Neural progenitor cell (in vitro differentiated cells): ENCODE results near the gene CAB39L. TPM values are rescaled to one million over a fixed set of nuclear protein-coding genes. Genes with fewer than 3 reads are reported as not detected.

ENCODE experiments used
- DNase-seq: peaks from one replicate; pipeline ENCODE4 v3.0.0-alpha.2; 2016; ENCODE audit warnings: low spot score
- H2AFZ ChIP-seq: fragments of 200-600 bp; sonication (generic); replicated peaks from 2 replicates; pipeline ENCODE4 v1.6.1; 2016; ENCODE audit warnings: antibody characterized with exemption
- H3F3A ChIP-seq: fragments of 200-600 bp; sonication (generic); 2 replicates; pipeline ENCODE4 v1.6.1; 2016; ENCODE audit warnings: antibody characterized with exemption, low read depth
- H3K27ac ChIP-seq: fragments of 200-600 bp; sonication (generic); 2 replicates; pipeline ENCODE4 v1.5.1; 2016; ENCODE audit warnings: mild to moderate bottlenecking
- H3K27me3 ChIP-seq: fragments of 200-600 bp; sonication (generic); 2 replicates; pipeline ENCODE4 v1.6.1; 2016; ENCODE audit warnings: mild to moderate bottlenecking, moderate library complexity
- H3K36me3 ChIP-seq: fragments of 200-600 bp; sonication (generic); 2 replicates; pipeline ENCODE4 v1.5.1; 2016
- H3K4me1 ChIP-seq: fragments of 200-600 bp; sonication (generic); 2 replicates; pipeline ENCODE4 v1.6.1; 2016; ENCODE audit warnings: mixed run types
- H3K4me2 ChIP-seq: fragments of 200-600 bp; sonication (generic); 2 replicates; pipeline ENCODE4 v1.6.1; 2016
- H3K4me3 ChIP-seq: fragments of 200-600 bp; sonication (generic); 2 replicates; pipeline ENCODE4 v1.5.1; 2016
- H3K79me2 ChIP-seq: fragments of 200-600 bp; sonication (generic); 2 replicates; pipeline ENCODE4 v1.6.1; 2016; ENCODE audit warnings: low read depth
- H3K9ac ChIP-seq: fragments of 200-600 bp; sonication (generic); 2 replicates; pipeline ENCODE4 v1.6.1; 2016
- H3K9me3 ChIP-seq: fragments of 200-600 bp; sonication (generic); 2 replicates; pipeline ENCODE4 v1.5.1; 2016; ENCODE audit warnings: low read depth
- H4K20me1 ChIP-seq: fragments of 200-600 bp; sonication (generic); 2 replicates; pipeline ENCODE4 v1.6.1; 2016; ENCODE audit warnings: low read depth
- H3K27ac Mint-ChIP-seq: 3 replicates; pipeline ENCODE4 v1.8.0; 2021; ENCODE audit warnings: mixed read lengths
- H3K27me3 Mint-ChIP-seq: 2 replicates; pipeline ENCODE4 v1.8.0; 2022; ENCODE audit warnings: low read depth, mild to moderate bottlenecking, inconsistent platforms, moderate library complexity, mixed read lengths; ENCODE audit not compliant: insufficient read depth
- H3K36me3 Mint-ChIP-seq: 3 replicates; pipeline ENCODE4 v1.8.0; 2021; ENCODE audit warnings: mixed read lengths
- H3K4me1 Mint-ChIP-seq: 3 replicates; pipeline ENCODE4 v1.8.0; 2021; ENCODE audit warnings: mixed read lengths
- H3K4me3 Mint-ChIP-seq: 3 replicates; pipeline ENCODE4 v1.8.0; 2021; ENCODE audit warnings: mild to moderate bottlenecking, moderate library complexity, mixed read lengths
- H3K9me3 Mint-ChIP-seq: 3 replicates; pipeline ENCODE4 v1.8.0; 2020; ENCODE audit warnings: mixed read lengths
- EZH2 ChIP-seq: fragments of 200-600 bp; sonication (generic); IDR thresholded peaks from 2 replicates; pipeline ENCODE4 v1.6.1; 2017; ENCODE audit warnings: antibody characterized with exemption, mild to moderate bottlenecking, moderate library complexity
- EZH2phosphoT487 ChIP-seq: fragments of 200-600 bp; sonication (generic); IDR thresholded peaks from 2 replicates; pipeline ENCODE4 v1.6.1; 2017; ENCODE audit warnings: antibody characterized with exemption
- total RNA-seq: library from RNA; depleted of rRNA; stranded (reverse); fragments of >200 nt; gene quantifications from 2 replicates; pipeline ENCODE4 v1.2.3, GENCODE V29; 2015; ENCODE audit warnings: low replicate concordance
- TF ChIP-seq, protein P1 (sequence below): fragments of 200-600 bp; sonication (generic); IDR thresholded peaks from 2 replicates; pipeline ENCODE4 v1.5.1; 2017; ENCODE audit warnings: antibody characterized with exemption, mild to moderate bottlenecking

Gene CAB39L
- total RNA-seq, 1 donor from 2014 or later, result 18.1 TPM

DNA sequence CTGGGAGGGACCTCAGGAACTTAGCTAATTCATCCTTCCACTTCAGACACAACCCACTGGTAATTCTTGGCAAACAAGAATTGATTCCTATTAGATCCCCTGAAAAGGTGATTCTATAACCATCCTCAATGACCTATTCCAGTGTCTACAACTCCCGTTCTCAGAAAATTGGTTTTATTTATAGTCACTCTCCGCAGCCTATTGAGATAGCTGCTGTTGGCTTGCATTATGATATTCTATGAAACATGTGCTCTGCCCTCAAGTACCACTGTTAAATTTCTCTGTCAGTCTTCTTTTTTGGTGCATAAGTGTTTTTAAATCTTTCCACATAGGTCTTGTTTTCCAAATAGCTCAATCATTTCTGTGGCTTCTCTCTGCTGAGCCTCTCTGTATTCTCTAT is 121.2 kb downstream of the CAB39L start:
- TF ChIP-seq EZH2 (no peak), EZH2phosphoT487 (no peak)
- TF ChIP-seq, protein P1, sequence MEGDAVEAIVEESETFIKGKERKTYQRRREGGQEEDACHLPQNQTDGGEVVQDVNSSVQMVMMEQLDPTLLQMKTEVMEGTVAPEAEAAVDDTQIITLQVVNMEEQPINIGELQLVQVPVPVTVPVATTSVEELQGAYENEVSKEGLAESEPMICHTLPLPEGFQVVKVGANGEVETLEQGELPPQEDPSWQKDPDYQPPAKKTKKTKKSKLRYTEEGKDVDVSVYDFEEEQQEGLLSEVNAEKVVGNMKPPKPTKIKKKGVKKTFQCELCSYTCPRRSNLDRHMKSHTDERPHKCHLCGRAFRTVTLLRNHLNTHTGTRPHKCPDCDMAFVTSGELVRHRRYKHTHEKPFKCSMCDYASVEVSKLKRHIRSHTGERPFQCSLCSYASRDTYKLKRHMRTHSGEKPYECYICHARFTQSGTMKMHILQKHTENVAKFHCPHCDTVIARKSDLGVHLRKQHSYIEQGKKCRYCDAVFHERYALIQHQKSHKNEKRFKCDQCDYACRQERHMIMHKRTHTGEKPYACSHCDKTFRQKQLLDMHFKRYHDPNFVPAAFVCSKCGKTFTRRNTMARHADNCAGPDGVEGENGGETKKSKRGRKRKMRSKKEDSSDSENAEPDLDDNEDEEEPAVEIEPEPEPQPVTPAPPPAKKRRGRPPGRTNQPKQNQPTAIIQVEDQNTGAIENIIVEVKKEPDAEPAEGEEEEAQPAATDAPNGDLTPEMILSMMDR, result no peak
- no peaks in the 10 kb centered on the region for H3K36me3 Mint-ChIP-seq
- no peaks in the 10 kb centered on the region for H3K79me2 ChIP-seq
- no peaks in the 10 kb centered on the region for H4K20me1 ChIP-seq
- no peak overlapping the region for H3K4me3 Mint-ChIP-seq
- H3K9me3 Mint-ChIP-seq, result no peaks in the 10 kb centered on the region
- H3K9me3 ChIP-seq, result no peaks in the 10 kb centered on the region
- H3K27me3 ChIP-seq, result no peaks in the 10 kb centered on the region
- no peak overlapping the region for H3K4me2 ChIP-seq
- peaks cover 2% of the 10 kb centered on the region for H3K27me3 Mint-ChIP-seq
- no peaks in the 10 kb centered on the region for H3F3A ChIP-seq
- H3K4me1 Mint-ChIP-seq, result no peaks in the 10 kb centered on the region
- H3K36me3 ChIP-seq, result no peaks in the 10 kb centered on the region
- no peak for DNase-seq
- no peak overlapping the region for H3K4me3 ChIP-seq
- H3K27ac ChIP-seq, result no peak overlapping the region
- no peaks in the 10 kb centered on the region for H3K4me1 ChIP-seq
- no peak overlapping the region for H2AFZ ChIP-seq
- no peak overlapping the region for H3K9ac ChIP-seq
- no peak overlapping the region for H3K27ac Mint-ChIP-seq

DNA sequence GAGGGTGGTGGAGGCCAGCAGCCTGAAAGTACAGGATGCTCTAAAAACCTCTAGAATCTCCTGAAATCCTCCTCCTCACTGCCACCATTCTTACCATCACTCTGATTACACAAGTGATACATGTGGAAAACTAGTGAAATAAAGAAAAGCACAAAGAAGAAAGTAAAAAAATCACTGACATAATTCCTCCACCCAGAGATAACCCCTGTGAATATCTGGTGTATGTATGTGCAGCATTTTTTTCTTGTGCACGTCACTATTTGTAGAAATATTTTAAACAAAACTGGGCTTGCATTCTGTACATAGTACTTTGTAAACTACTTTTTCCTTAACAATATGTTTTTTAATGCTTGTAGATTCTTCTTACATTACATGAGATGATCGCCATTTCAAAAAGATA is 122.9 kb downstream of the CAB39L start:
- Histone ChIP-seq H3K4me3 (no peak overlapping the region), H3K36me3 (no peaks in the 10 kb centered on the region), H3K79me2 (no peaks in the 10 kb centered on the region), H2AFZ (no peak overlapping the region), H3K4me1 (no peaks in the 10 kb centered on the region), H3K27me3 (no peaks in the 10 kb centered on the region), H3K9me3 (no peaks in the 10 kb centered on the region), H4K20me1 (no peaks in the 10 kb centered on the region), H3K9ac (no peak overlapping the region), H3K4me2 (no peak overlapping the region), H3F3A (no peaks in the 10 kb centered on the region), H3K27ac (no peak overlapping the region)
- TF ChIP-seq EZH2, result no peak
- no peak for TF ChIP-seq EZH2phosphoT487
- TF ChIP-seq, protein P1, result no peak
- H3K9me3 Mint-ChIP-seq, result no peaks in the 10 kb centered on the region
- no peaks in the 10 kb centered on the region for H3K4me1 Mint-ChIP-seq
- H3K4me3 Mint-ChIP-seq, result no peak overlapping the region
- no peaks in the 10 kb centered on the region for H3K36me3 Mint-ChIP-seq
- no peak overlapping the region for H3K27ac Mint-ChIP-seq
- DNase-seq, result no peak
- peaks cover 4% of the 10 kb centered on the region for H3K27me3 Mint-ChIP-seq

DNA sequence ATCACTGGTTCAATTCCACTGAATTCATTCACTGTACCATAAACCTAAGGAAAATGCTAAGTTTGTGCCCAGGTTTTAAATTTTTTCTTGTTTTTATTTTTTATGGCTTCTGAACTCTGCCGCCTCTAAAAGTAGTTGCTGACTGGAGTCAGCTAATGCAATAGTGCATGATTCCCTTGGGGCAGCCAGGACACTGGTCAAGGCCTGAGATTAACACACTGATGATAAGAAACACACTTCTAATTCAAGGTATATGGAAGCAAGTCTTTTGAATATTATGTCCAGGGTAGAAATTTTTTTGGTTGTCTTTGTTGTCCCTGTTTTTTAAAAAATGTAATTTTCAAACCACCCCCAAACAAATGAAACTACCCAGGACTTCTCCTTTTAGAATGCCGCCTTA is 123.9 kb downstream of the CAB39L start:
- Mint-ChIP-seq H3K27ac (no peak overlapping the region), H3K4me3 (no peak overlapping the region), H3K4me1 (no peaks in the 10 kb centered on the region), H3K27me3 (peaks cover 4% of the 10 kb centered on the region), H3K36me3 (no peaks in the 10 kb centered on the region), H3K9me3 (no peaks in the 10 kb centered on the region)
- H3K27ac ChIP-seq, result no peak overlapping the region
- H3F3A ChIP-seq, result no peaks in the 10 kb centered on the region
- H3K9ac ChIP-seq, result no peak overlapping the region
- no peak overlapping the region for H3K4me2 ChIP-seq
- H2AFZ ChIP-seq, result no peak overlapping the region
- no peaks in the 10 kb centered on the region for H3K27me3 ChIP-seq
- TF ChIP-seq EZH2 (no peak), EZH2phosphoT487 (no peak)
- TF ChIP-seq, protein P1, result no peak
- no peaks in the 10 kb centered on the region for H3K9me3 ChIP-seq
- H3K36me3 ChIP-seq, result no peaks in the 10 kb centered on the region
- no peak overlapping the region for H3K4me3 ChIP-seq
- DNase-seq, result no peak
- H4K20me1 ChIP-seq, result no peaks in the 10 kb centered on the region
- H3K4me1 ChIP-seq, result no peaks in the 10 kb centered on the region
- no peaks in the 10 kb centered on the region for H3K79me2 ChIP-seq
